ENCODE measurements around the gene COMT. TPM values are rescaled to one million over a fixed set of nuclear protein-coding genes. Genes with fewer than 3 reads are reported as not detected.

Gene COMT
- total RNA-seq, 4 donors from 2014 or later, result 88.9 to 175 (median 108) TPM

- H3K9me3 ChIP-seq, result no peaks in the 10 kb centered on the region
- H3K4me3 ChIP-seq, result no peak overlapping the region
- intact Hi-C loops (cut with DNase I; ENCODE audit: low total_unique reads), result loop anchor here (2.0 kb wide), 1 partner anchor 179 kb away; no protein-coding TSS in a partner anchor
- no peaks in the 10 kb centered on the region for H3K27me3 ChIP-seq
- no peaks in the 10 kb centered on the region for H3K4me1 ChIP-seq
- peak; percentile 84 to 87 for DNase-seq
- TF ChIP-seq POLR2A (IDR thresholded peaks at IDR 0.05), result no peak
- peak; percentile 87 to 97 (median 92) for TF ChIP-seq CTCF (IDR thresholded peaks at IDR 0.05)
- no peaks in the 10 kb centered on the region for H3K36me3 ChIP-seq
- no peak overlapping the region for H3K27ac ChIP-seq
Measured at GRCh38 chr22:19909350-19910179, 32.0 kb upstream of the COMT start.

- Histone ChIP-seq H3K4me3 (no peak overlapping the region), H3K27ac (no peak overlapping the region), H3K9me3 (no peaks in the 10 kb centered on the region), H3K36me3 (no peaks in the 10 kb centered on the region), H3K27me3 (no peaks in the 10 kb centered on the region), H3K4me1 (no peaks in the 10 kb centered on the region)
- intact Hi-C loops (cut with DNase I; ENCODE audit: low total_unique reads), result loop anchor here (2.0 kb wide), 1 partner anchor 179 kb away; no protein-coding TSS in a partner anchor
- DNase-seq, result no peak
- TF ChIP-seq CTCF (IDR thresholded peaks at IDR 0.05) (no peak), POLR2A (IDR thresholded peaks at IDR 0.05) (no peak)
Measured at GRCh38 chr22:19910180-19910744, 31.3 kb upstream of the COMT start.

DNA sequence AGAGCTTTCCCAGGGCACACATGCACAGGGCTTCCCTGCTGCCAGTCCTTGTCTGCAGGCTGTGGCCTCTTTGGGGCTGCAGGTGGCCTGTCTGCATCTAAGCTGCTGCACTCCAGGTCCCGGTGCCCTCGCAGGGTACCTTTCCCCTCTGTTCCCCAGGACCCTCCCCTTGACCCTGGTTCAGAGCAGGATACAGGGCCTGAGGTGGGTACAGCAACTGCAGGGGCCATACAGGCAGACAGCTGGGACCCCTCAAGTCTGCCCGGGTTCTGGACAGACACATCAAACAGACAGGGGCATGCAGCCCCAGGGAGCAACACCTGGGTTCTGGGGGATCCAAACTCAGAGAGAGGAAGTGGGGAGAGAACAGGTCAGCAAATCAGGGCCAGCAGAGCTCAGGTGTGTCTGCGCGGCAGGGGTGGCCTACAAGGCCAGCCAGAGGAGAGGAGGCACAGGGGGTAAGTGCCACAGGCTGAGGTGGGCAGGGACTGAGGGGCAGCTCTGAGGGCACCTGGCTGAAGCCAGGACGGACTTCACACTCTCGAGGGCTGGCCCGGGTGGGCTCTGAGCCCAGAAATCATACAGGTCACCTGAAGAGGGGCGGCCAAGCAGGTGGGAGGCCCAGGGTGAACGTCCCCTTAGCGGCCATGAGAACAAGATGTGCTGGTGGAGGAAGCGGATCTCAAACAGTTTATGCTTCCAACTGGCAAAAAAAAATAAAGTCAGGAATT lies 29.9 kb upstream of the COMT start:
- no peak for DNase-seq
- intact Hi-C loops (cut with DNase I; ENCODE audit: low total_unique reads), result loop anchor here (2.0 kb wide), 1 partner anchor 181 kb away; no protein-coding TSS in a partner anchor
- no peaks in the 10 kb centered on the region for H3K4me1 ChIP-seq
- H3K27ac ChIP-seq, result no peak overlapping the region
- H3K36me3 ChIP-seq, result no peaks in the 10 kb centered on the region
- TF ChIP-seq POLR2A (IDR thresholded peaks at IDR 0.05), result no peak
- no peak for TF ChIP-seq CTCF (IDR thresholded peaks at IDR 0.05)
- H3K9me3 ChIP-seq, result no peaks in the 10 kb centered on the region
- H3K4me3 ChIP-seq, result no peak overlapping the region
- H3K27me3 ChIP-seq, result no peaks in the 10 kb centered on the region

GRCh38 chr22:19912271-19912999 lies 29.1 kb upstream of the COMT start:
- DNase-seq, result no peak
- TF ChIP-seq POLR2A (IDR thresholded peaks at IDR 0.05) (no peak), CTCF (IDR thresholded peaks at IDR 0.05) (no peak)
- intact Hi-C loops (cut with DNase I; ENCODE audit: low total_unique reads), result no loop called here

More at GRCh38 chr22:19912271-19912999, 29.1 kb upstream of the COMT start:
- H3K9me3 ChIP-seq, result no peaks in the 10 kb centered on the region
- no peak overlapping the region for H3K4me3 ChIP-seq
- no peaks in the 10 kb centered on the region for H3K36me3 ChIP-seq
- no peaks in the 10 kb centered on the region for H3K27me3 ChIP-seq
- no peak overlapping the region for H3K27ac ChIP-seq
- H3K4me1 ChIP-seq, result no peaks in the 10 kb centered on the region
